Uterus (tissue), 2 donors: Measurements from ENCODE around the gene SNTG2.

ENCODE experiments used
- CTCF ChIP-seq, 4 experiments: fragments of 200-600 bp in 2 of 4; fragments of 450-650 bp in 2 of 4; sonication (generic) in 2 of 4; IDR thresholded peaks; one replicate each; pipeline ENCODE4 v1.5.1; 2016 to 2019; ENCODE audit warnings: antibody characterized with exemption in 4 of 4, mild to moderate bottlenecking in 2 of 4, moderate library complexity in 1 of 4
- POLR2A ChIP-seq, 2 donors: fragments of 450-650 bp; IDR thresholded peaks; one replicate each; pipeline ENCODE4 v1.6.1; 2016; ENCODE audit warnings: antibody characterized with exemption in 2 of 2, mild to moderate bottlenecking in 1 of 2, moderate library complexity in 1 of 2

- TF ChIP-seq CTCF (IDR thresholded peaks at IDR 0.05) (no peak), POLR2A (IDR thresholded peaks at IDR 0.05) (no peak)
These were observed 455.3 kb downstream of the SNTG2 start for GRCh38 chr2:1405967-1406366.
